DMS79 (cell line): ENCODE data around the gene VWA5B2.

ENCODE experiments used
- DNase-seq: peaks from one replicate; lab custom pipeline; 2025; lab: John Stamatoyannopoulos, UW

VWA5B2 gene

DNA sequence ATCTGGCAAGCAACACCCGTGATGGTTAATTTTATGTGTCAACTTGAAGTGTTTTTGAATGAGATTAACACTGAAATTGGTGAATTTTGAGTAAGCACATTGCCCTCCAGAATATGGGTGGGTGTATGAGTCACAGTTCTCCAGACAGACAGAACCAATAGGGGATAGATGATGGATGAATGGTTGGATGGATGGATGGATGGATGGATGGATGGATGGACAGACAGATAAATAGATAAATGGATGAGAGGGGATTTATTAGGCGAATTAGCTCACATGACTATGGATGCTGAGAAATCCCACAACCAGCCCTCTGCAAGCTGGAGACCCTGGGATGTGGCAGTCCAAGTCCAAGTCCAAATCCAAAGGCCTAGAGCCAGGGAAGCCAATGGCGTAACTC lies 5.4 kb upstream of the VWA5B2 start:
- no peak for DNase-seq

DNA sequence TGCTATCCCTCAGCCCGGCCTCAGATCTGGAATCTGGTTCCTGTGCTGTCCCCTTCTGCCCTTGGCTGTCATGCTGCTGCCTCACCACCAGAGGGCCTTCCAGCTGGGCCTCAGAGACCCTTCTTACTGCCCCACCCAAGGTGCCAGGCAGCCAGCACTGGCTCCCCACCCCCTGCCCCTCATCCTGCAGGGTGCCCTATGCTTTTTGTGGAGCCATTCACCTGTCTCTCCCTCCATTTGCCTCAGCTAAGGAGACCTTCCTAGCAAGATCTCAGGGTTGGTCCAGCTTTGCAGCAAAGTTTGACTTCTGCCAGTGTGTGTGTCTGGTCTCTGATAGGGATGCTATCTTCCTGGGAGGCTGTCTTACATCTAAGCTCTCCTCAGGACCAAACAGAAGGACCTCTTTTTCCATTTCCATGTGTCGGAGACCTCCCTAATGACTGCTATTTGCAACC lies 1.9 kb upstream of the VWA5B2 start:
- no peak for DNase-seq

DNA sequence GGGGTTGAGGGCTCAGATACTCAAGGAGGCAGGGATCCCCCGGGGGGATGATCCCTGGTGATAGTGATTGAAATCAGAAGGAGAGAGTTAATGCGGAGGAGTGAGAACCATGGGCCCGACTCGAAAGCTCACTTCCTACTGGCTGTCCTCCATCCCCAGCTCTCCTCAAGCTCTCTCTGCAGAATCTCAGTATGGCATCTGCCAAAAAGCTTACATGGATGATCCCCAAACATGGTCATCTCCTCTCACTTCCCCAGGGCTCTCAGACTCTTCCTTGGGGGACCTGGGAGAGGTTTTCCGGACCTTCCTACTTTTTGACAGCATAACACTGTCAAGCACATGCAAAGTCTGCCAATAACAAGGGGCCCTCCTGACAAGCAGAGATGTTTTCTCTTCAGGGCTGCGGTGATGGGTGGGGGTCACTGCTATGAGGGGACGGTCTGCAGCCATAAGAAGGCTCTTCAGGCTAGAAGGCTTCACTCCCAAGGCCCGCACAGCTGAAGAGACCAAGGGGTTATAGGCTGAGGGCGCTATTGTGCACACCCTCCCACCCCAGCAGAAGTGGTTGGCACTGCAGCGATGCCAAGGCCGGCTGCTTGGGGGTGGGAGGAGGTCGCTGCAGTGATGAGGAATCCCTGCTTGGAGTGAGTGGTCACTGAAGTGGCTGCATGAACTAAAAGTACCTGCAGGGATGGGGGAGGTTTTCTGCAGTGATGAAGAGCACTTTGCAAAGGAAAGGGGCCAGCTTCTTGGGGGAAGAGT lies 828 bp upstream of the VWA5B2 start:
- no peak for DNase-seq

DNA sequence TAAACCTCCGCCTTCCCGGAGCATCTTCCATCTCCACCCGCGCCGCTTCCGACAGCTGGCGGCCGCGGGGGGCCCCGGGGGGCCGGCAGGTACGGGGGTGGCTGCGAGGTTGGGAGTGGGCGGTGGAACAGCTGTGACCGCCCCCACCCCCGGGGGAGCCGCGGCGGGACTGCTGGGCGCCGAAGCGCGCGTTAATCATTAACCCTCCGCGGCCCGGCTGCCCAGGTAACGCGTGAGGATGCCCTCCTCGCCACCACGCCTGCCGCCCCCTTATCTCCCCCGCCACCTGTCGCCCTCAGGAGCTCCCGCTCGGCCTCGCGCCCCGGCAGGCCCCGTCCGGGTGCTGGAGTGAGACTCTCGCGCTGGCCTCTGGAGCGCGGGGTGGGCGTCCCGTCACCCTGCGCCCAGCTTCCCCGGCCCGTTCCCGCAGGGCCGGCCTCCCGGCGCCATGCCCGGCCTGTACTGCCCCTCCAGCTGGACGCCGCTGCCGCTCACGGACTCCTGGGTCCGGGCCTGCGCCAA lies 757 bp downstream of the VWA5B2 start:
- no peak for DNase-seq

GRCh38 chr3:184230603-184231528 lies 1.5 kb downstream of the VWA5B2 start:
- DNase-seq = no peak

- peak; percentile 23 for DNase-seq
Observed at GRCh38 chr3:184231671-184232070, 2.3 kb downstream of the VWA5B2 start.

- no peak for DNase-seq
Observed at GRCh38 chr3:184233127-184233843, 3.9 kb downstream of the VWA5B2 start.

GRCh38 chr3:184234224-184234623 lies 4.8 kb downstream of the VWA5B2 start:
- peak; percentile 13 for DNase-seq

DNA sequence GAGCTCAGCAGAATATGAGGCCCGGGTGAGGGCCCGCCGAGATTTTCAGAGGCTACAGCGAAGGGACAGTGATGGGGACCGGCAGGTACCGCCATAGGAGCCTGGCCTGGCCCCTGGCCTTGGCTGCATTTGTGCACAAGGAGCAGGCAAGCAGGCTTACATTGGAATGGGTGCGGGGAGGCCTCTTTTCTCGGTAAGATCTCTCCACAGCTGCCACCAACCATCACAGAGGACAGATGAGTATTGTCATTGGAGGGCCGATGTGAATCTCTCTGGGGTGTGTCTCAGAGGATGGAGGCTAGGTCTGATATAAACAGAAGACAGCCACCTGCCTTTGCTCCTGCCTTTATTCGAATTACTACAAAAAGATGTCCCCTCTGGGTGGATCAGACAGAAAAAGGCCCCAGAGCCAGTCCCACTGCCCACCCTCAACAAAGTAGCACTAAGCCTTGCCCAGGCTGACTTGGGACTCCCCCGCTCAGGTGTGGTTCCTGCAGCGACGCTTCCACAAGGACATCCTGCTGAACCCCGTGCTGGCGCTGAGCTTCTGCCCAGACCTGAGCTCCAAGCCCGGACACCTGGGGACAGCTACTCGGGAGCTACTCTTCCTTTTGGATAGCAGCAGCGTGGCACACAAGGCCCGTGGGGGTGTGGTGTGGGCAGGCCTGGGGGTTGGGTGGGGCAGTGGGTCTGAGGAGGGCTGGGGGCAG lies 5.4 kb downstream of the VWA5B2 start:
- DNase-seq = no peak

DNA sequence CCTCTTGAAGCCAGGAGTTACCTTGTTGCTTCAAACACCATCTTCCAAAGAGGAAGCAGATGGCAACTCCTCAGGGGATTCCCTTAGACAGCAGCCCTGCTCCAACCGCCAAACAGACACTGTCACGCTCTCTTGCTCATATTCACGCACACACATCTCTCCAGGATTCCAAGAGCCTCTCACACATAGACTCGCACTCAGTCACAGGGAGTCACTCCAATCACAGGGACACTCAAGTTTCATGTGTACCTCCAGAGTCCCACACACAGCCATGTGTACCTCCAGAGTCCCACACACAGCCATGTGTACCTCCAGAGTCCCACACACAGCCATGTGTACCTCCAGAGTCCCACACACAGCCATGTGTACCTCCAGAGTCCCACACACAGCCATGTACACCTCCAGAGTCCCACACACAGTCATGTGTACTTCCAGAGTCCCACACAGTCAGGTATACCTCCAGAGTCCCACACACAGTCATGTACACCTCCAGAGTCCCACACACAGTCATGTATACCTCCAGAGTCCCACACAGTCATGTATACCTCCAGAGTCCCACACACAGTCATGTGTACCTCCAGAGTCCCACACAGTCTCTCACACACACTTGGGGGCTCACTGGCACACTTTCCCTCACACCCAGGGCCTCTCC lies 6.1 kb downstream of the VWA5B2 start:
- peak; percentile 15 for DNase-seq

DNA sequence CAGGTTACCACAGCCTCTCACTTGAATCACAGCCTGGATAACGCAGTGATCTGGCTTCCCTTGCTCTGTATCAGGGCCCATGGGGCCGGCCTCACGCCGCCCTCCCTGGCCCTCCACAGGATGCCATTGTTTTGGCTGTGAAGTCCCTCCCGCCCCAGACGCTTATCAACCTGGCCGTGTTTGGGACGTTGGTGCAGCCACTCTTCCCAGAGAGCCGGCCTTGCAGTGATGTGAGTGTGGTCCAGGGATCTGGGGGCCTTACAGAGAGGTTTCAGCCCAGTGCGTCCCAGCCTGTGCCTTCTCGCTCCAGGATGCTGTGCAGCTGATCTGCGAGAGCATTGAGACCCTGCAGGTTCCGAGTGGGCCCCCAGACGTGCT lies 6.6 kb downstream of the VWA5B2 start:
- DNase-seq = no peak

DNA sequence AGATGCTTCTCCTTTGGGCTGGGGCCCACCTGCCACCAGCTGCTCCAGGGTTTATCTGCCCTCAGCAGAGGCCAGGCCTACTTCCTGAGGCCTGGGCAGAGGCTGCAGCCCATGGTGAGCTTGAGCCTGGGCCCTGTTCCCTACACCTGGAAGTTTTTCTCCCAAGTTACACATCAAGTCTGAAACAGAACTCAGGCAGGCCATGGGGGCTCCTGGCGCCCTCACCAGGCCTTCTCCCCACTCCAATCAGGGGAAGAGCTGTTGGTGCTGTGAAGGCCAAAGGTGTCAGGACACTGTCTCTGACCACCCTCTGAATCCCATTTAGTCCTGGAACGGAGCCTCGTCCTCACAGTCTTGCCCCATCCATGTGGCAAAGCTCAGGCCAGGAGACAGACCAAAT lies 7.3 kb downstream of the VWA5B2 start:
- no peak for DNase-seq

- no peak for DNase-seq
Observed at GRCh38 chr3:184237211-184237610, 7.8 kb downstream of the VWA5B2 start.

GRCh38 chr3:184237807-184238206 lies 8.4 kb downstream of the VWA5B2 start:
- no peak for DNase-seq

DNA sequence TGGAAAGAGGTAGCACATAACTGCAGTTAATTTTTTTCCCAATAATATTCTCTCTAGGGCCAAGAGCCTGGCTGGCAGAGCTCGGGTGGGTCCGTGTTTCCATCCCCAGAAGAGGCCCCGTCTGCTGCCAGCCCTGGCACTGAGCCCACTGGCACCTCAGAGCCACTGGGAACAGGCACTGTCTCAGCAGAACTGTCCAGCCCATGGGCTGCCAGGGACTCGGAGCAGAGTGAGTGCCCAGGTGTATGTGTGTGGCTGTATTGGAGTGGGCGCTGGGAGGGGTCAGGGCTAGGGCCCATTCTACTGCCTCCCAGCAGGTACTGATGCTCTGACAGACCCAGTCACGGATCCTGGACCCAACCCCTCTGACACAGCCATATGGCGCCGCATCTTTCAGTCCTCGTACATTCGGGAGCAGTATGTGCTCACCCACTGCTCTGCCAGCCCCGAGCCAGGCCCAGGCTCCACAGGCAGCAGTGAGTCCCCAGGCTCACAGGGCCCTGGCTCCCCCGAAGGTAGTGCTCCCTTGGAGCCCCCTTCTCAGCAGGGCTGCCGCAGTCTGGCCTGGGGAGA lies 8.9 kb downstream of the VWA5B2 start:
- no peak for DNase-seq

GRCh38 chr3:184239221-184239620 lies 9.8 kb downstream of the VWA5B2 start:
- no peak for DNase-seq

- DNase-seq = no peak
Observed at GRCh38 chr3:184239708-184240107, 10.3 kb downstream of the VWA5B2 start.

- no peak for DNase-seq
Observed at GRCh38 chr3:184240384-184241140, 11.2 kb downstream of the VWA5B2 start.

DNA sequence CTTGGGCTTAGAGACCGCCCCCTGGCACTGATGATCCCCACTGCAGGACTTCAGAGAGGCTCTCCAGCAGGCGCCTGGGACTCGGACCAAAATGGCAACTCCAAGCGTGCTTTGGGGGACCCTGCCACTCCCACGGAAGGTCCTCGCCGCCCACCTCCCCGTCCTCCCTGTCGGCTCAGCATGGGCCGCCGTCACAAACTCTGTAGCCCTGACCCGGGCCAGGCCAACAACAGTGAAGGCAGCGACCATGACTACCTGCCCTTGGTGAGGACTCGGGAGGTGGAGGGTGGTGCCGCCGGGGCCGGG lies 11.7 kb downstream of the VWA5B2 start:
- no peak for DNase-seq
